CD4-positive, alpha-beta T cell treated with Interleukin-17A for 1 hour (primary cell): ENCODE measurements around the gene DGKI.

Experiments
- DNase-seq: peaks from one replicate; pipeline ENCODE4 v3.0.0-alpha.2; 2020

DGKI gene

GRCh38 chr7:137871170-137871915 is 24.6 kb upstream of the DGKI start:
- DNase-seq = no peak

- DNase-seq = no peak
Observed at GRCh38 chr7:137870684-137871083, 23.9 kb upstream of the DGKI start.

GRCh38 chr7:137870078-137870477 is 23.3 kb upstream of the DGKI start:
- no peak for DNase-seq

GRCh38 chr7:137869260-137869659 is 22.5 kb upstream of the DGKI start:
- no peak for DNase-seq

- DNase-seq = no peak
Observed at GRCh38 chr7:137867289-137867688, 20.5 kb upstream of the DGKI start.

GRCh38 chr7:137865764-137866163 is 19.0 kb upstream of the DGKI start:
- no peak for DNase-seq

- no peak for DNase-seq
Observed at GRCh38 chr7:137862964-137863363, 16.2 kb upstream of the DGKI start.

- no peak for DNase-seq
Observed at GRCh38 chr7:137862358-137862757, 15.6 kb upstream of the DGKI start.

GRCh38 chr7:137860542-137860941 is 13.8 kb upstream of the DGKI start:
- no peak for DNase-seq

- no peak for DNase-seq
Observed at GRCh38 chr7:137853053-137853452, 6.3 kb upstream of the DGKI start.

- no peak for DNase-seq
Observed at GRCh38 chr7:137852108-137852507, 5.3 kb upstream of the DGKI start.

- no peak for DNase-seq
Observed at GRCh38 chr7:137850972-137851945, 4.5 kb upstream of the DGKI start.

- no peak for DNase-seq
Observed at GRCh38 chr7:137850571-137850970, 3.8 kb upstream of the DGKI start.

- DNase-seq = no peak
Observed at GRCh38 chr7:137848095-137848494, 1.3 kb upstream of the DGKI start.

- no peak for DNase-seq
Observed at GRCh38 chr7:137847568-137848050, 835 bp upstream of the DGKI start.

GRCh38 chr7:137846549-137846826 is 286 bp downstream of the DGKI start:
- DNase-seq = no peak

GRCh38 chr7:137844677-137845425 is 1.9 kb downstream of the DGKI start:
- DNase-seq = no peak

- no peak for DNase-seq
Observed at GRCh38 chr7:137839903-137840779, 6.6 kb downstream of the DGKI start.

- no peak for DNase-seq
Observed at GRCh38 chr7:137838706-137839315, 8.0 kb downstream of the DGKI start.

GRCh38 chr7:137836541-137836940 is 10.2 kb downstream of the DGKI start:
- no peak for DNase-seq

- DNase-seq = no peak
Observed at GRCh38 chr7:137836113-137836509, 10.7 kb downstream of the DGKI start.
